HG03066 (cell line): ENCODE data around the gene ADAMTS17.

Source experiments
- ATAC-seq: cut with Tn5 transposase; IDR thresholded peaks from one replicate; pipeline ENCODE4 v1.9.1; 2021; ENCODE audit warnings: low read depth; ENCODE audit not compliant: unreplicated experiment

ADAMTS17 gene

GRCh38 chr15:100281096-100281917, 60.5 kb downstream of the ADAMTS17 start:
- no peak for ATAC-seq

- no peak for ATAC-seq
These were observed 61.9 kb downstream of the ADAMTS17 start for GRCh38 chr15:100279849-100280248.

- ATAC-seq = no peak
These were observed 62.3 kb downstream of the ADAMTS17 start for GRCh38 chr15:100279446-100279845.

GRCh38 chr15:100278596-100279380, 63.0 kb downstream of the ADAMTS17 start:
- ATAC-seq = no peak

- no peak for ATAC-seq
These were observed 64.5 kb downstream of the ADAMTS17 start for GRCh38 chr15:100277087-100277855.

GRCh38 chr15:100276506-100276905, 65.3 kb downstream of the ADAMTS17 start:
- ATAC-seq = no peak

- ATAC-seq = no peak
These were observed 66.1 kb downstream of the ADAMTS17 start for GRCh38 chr15:100275641-100276040.

- no peak for ATAC-seq
These were observed 71.9 kb downstream of the ADAMTS17 start for GRCh38 chr15:100269831-100270230.

GRCh38 chr15:100266166-100266565, 75.6 kb downstream of the ADAMTS17 start:
- ATAC-seq = no peak

GRCh38 chr15:100265641-100266035, 76.1 kb downstream of the ADAMTS17 start:
- no peak for ATAC-seq

GRCh38 chr15:100264994-100265640, 76.7 kb downstream of the ADAMTS17 start:
- ATAC-seq = no peak

- no peak for ATAC-seq
These were observed 77.9 kb downstream of the ADAMTS17 start for GRCh38 chr15:100263721-100264455.

GRCh38 chr15:100263031-100263430, 78.7 kb downstream of the ADAMTS17 start:
- no peak for ATAC-seq

- no peak for ATAC-seq
These were observed 80.2 kb downstream of the ADAMTS17 start for GRCh38 chr15:100261302-100262240.

- no peak for ATAC-seq
These were observed 82.5 kb downstream of the ADAMTS17 start for GRCh38 chr15:100259266-100259665.

- ATAC-seq = no peak
These were observed 84.7 kb downstream of the ADAMTS17 start for GRCh38 chr15:100256970-100257650.

- no peak for ATAC-seq
These were observed 85.4 kb downstream of the ADAMTS17 start for GRCh38 chr15:100256101-100256969.
